Activated CD8-positive, alpha-beta memory T cell treated with anti-CD3 and anti-CD28 coated beads for 24 hours (primary cell): Measurements from ENCODE around the gene PAMR1.

ENCODE experiments used
- DNase-seq: peaks from one replicate; pipeline ENCODE4 v3.0.0-alpha.2; 2020

The PAMR1 gene

GRCh38 chr11:35393098-35393497 is 132.3 kb downstream of the PAMR1 start:
- no peak for DNase-seq

- DNase-seq, result peak; percentile 97
Measured at GRCh38 chr11:35391922-35392688, 133.3 kb downstream of the PAMR1 start.

- DNase-seq, result no peak
Measured at GRCh38 chr11:35390737-35391682, 134.4 kb downstream of the PAMR1 start.

- no peak for DNase-seq
Measured at GRCh38 chr11:35389897-35390465, 135.4 kb downstream of the PAMR1 start.

GRCh38 chr11:35389112-35389511 is 136.3 kb downstream of the PAMR1 start:
- no peak for DNase-seq

GRCh38 chr11:35388061-35388460 is 137.4 kb downstream of the PAMR1 start:
- DNase-seq, result no peak

GRCh38 chr11:35387111-35387982 is 138.1 kb downstream of the PAMR1 start:
- no peak for DNase-seq

- DNase-seq, result no peak
Measured at GRCh38 chr11:35383953-35384352, 141.5 kb downstream of the PAMR1 start.
